ENCODE results near the gene PCAT6. TPM values are rescaled to one million over a fixed set of nuclear protein-coding genes. Genes with fewer than 3 reads are reported as not detected.
"Not testable (repeated sequence)": the region's sequence is repeated elsewhere in the genome, so short reads cannot be mapped to it uniquely, and the experiment has no call there.

The PCAT6 gene
- total RNA-seq, 4 donors from 2014 or later, result not detected

DNA sequence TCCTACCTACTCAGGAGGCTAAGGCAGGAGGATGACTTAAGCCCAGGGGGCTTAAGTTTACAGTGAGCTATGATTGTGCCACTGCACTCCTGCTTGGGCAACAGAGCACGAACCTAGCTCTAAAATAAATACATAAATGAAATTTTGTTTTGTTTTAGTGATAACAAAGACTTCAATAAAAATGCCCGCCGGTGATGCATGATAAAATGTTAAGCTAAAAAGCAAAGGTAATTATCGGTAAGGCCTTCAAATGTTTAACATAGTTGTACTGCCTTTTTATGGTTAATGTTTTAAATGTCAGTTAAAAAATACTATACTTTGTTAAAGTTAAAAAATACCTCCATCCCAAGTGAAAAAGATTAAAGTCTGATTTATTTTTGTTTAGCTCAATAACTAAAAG lies 29.6 kb upstream of the PCAT6 start:
- intact Hi-C loops (cut with DNase I), result no loop called here
- no peaks in the 10 kb centered on the region for H3K27me3 ChIP-seq
- WGBS, result 76% methylated on average over 4 of the region's 4 CpGs
- peaks cover 0 to 6% (median 5%) of the 10 kb centered on the region in 4 donors for H3K36me3 ChIP-seq
- no peak for TF ChIP-seq POLR2AphosphoS5 (IDR thresholded peaks at IDR 0.05)
- no peak for TF ChIP-seq EP300 (IDR thresholded peaks at IDR 0.05)
- H3K27ac ChIP-seq (replicated peaks in 1 of 4), result no peak overlapping the region
- H3K4me3 ChIP-seq, result no peak overlapping the region
- DNase-seq (ENCODE audit: extremely low spot score), result no peak
- no peaks in the 10 kb centered on the region for H3K9me3 ChIP-seq
- H3K4me1 ChIP-seq, result peaks cover 4 to 21% (median 15%) of the 10 kb centered on the region in 4 donors

DNA sequence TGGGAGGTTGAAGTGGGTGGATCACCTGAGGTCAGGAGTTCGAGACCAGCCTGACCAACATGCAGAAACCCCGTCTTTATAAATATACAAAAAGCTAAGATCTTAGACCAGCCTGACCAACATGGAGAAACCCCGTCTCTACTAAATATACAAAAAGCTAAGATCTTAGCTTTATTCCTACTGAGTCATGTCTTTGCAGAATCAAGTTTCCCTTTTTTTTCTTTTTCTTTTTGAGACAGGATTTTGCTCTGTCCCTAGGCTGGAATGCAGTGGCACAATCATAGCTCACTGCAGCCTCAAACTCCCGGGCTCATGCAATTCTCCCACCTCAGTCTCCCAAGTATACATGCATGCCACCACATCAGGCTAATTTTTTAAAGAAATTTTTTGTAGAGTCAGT lies 23.9 kb upstream of the PCAT6 start:
- Histone ChIP-seq H3K9me3 (no peaks in the 10 kb centered on the region), H3K27me3 (peaks cover 0 to 3% (median 0%) of the 10 kb centered on the region in 4 donors), H3K36me3 (no peaks in the 10 kb centered on the region), H3K27ac (replicated peaks in 1 of 4) (no peak overlapping the region), H3K4me3 (no peak overlapping the region), H3K4me1 (peaks cover 17 to 30% (median 22%) of the 10 kb centered on the region in 4 donors)
- intact Hi-C loops (cut with DNase I), result no loop called here
- DNase-seq (ENCODE audit: extremely low spot score), result no peak
- TF ChIP-seq EP300 (IDR thresholded peaks at IDR 0.05), result no peak
- TF ChIP-seq POLR2AphosphoS5 (IDR thresholded peaks at IDR 0.05), result no peak
- 83% methylated on average over 4 of the region's 4 CpGs for WGBS

DNA sequence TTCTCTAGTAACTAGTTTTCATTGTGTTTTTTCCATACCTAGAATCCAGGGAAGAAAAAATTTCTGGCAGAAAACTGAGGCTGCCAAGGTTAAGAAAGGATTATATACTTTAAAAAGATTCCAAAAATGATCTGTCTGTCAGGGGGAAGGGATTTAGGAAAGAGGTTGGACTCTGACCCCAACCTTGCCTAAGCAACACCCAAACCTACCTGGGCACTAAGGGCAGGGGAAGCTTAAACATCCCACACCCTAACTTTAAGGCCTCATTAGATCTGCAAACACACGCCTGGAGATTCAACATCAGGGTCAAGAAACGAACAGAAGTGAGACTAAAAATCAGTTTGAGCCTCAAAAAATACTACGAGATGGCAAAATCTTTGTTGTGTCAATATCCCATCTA lies 22.0 kb upstream of the PCAT6 start:
- TF ChIP-seq EP300 (IDR thresholded peaks at IDR 0.05) (no peak), POLR2A (IDR thresholded peaks at IDR 0.05; ENCODE audit: low read depth) (no peak), POLR2AphosphoS5 (IDR thresholded peaks at IDR 0.05) (no peak)
- TF ChIP-seq, protein P1, sequence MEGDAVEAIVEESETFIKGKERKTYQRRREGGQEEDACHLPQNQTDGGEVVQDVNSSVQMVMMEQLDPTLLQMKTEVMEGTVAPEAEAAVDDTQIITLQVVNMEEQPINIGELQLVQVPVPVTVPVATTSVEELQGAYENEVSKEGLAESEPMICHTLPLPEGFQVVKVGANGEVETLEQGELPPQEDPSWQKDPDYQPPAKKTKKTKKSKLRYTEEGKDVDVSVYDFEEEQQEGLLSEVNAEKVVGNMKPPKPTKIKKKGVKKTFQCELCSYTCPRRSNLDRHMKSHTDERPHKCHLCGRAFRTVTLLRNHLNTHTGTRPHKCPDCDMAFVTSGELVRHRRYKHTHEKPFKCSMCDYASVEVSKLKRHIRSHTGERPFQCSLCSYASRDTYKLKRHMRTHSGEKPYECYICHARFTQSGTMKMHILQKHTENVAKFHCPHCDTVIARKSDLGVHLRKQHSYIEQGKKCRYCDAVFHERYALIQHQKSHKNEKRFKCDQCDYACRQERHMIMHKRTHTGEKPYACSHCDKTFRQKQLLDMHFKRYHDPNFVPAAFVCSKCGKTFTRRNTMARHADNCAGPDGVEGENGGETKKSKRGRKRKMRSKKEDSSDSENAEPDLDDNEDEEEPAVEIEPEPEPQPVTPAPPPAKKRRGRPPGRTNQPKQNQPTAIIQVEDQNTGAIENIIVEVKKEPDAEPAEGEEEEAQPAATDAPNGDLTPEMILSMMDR (IDR thresholded peaks at IDR 0.05), result no peak
- H3K36me3 ChIP-seq, result no peaks in the 10 kb centered on the region
- no peak for DNase-seq (ENCODE audit: extremely low spot score)
- no peaks in the 10 kb centered on the region for H3K9me3 ChIP-seq
- WGBS, result 75% methylated on average over 3 of the region's 3 CpGs
- H3K4me3 ChIP-seq, result no peak overlapping the region
- peaks cover 14 to 28% (median 22%) of the 10 kb centered on the region in 4 donors for H3K4me1 ChIP-seq
- peaks cover 0 to 3% (median 0%) of the 10 kb centered on the region in 4 donors for H3K27me3 ChIP-seq
- intact Hi-C loops (cut with DNase I), result no loop called here
- no peak overlapping the region for H3K27ac ChIP-seq (replicated peaks in 1 of 4)

DNA sequence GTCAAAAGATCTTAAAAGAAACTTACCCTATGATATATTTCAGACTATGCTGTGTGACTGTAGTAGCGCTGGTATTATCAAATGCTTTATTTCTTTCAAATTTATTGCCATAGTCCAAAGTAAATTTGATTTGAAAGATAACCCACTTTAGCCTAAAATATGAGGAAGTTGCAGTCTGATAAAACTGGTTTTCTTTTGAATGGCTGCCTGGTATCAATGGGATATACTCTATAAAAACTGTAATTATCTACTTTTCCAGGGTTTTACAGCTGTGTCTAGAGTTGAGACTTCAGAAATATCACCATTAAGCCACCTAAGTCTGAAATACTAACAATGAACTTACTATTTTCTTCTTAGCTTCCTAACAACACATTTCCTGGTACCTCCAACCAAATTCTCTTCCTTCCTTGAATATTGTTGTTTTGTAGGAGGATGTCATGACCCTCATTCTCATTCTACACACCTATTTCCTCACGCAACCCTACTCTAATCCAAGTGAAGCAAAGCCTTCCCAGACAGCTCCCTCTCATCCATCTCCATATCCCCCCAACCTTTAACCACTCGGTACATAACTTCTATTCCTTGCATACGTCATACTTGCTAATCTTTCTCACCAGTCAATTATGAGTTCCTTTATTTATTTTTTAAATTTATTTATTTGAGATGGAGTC lies 19.5 kb upstream of the PCAT6 start:
- no peak for DNase-seq (ENCODE audit: extremely low spot score)
- intact Hi-C loops (cut with DNase I), result no loop called here
- Histone ChIP-seq H3K9me3 (no peaks in the 10 kb centered on the region), H3K27ac (replicated peaks in 1 of 4) (no peak overlapping the region), H3K27me3 (peaks cover 0 to 3% (median 0%) of the 10 kb centered on the region in 4 donors), H3K36me3 (no peaks in the 10 kb centered on the region), H3K4me1 (peaks cover 11 to 23% (median 16%) of the 10 kb centered on the region in 4 donors), H3K4me3 (no peak overlapping the region)
- TF ChIP-seq POLR2A (IDR thresholded peaks at IDR 0.05; ENCODE audit: low read depth), result no peak
- TF ChIP-seq, protein P1 (IDR thresholded peaks at IDR 0.05), result no peak
- WGBS, result 84% methylated on average over 4 of the region's 4 CpGs

DNA sequence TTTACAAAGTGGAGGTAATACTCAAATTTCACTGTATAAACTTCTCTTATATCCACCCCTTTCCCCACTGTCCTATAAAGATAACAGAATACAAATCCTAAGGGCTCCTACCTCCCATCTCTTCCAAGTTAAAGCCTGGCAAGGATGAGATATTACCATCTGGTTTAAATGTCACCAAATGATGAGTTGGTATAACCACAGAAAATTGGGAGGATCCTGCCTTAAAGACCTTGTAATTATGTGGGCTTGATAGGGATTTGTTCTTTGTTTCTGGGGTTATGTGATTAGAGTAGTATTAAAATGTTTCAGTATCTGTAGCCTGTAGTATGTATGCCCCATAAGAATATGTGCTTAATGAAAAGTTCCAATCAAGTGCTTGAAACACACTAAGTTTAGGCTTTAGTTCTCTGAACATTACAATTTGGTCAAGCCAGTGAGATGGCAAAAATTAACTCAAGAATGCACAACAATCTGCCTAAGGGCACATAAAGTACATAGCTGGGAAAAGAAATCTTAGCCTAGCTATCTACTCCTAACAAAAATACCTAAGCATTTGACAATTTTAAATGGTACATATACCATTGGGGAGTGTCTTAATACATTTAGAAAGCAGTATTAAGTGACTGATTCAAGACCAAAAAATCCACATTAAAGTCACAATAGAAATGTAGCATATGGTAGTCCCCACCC lies 16.6 kb upstream of the PCAT6 start:
- intact Hi-C loops (cut with DNase I), result no loop called here
- DNase-seq (ENCODE audit: extremely low spot score), result no peak
- Histone ChIP-seq H3K27ac (replicated peaks in 1 of 4) (no peak overlapping the region), H3K36me3 (peaks cover 0 to 6% (median 0%) of the 10 kb centered on the region in 4 donors), H3K9me3 (no peaks in the 10 kb centered on the region), H3K27me3 (no peaks in the 10 kb centered on the region), H3K4me1 (peaks cover 14 to 33% (median 25%) of the 10 kb centered on the region in 4 donors), H3K4me3 (no peak overlapping the region)
- no peak for TF ChIP-seq POLR2A (IDR thresholded peaks at IDR 0.05; ENCODE audit: low read depth)
- TF ChIP-seq, protein P1 (IDR thresholded peaks at IDR 0.05), result no peak
- TF ChIP-seq POLR2AphosphoS5 (IDR thresholded peaks at IDR 0.05), result no peak

DNA sequence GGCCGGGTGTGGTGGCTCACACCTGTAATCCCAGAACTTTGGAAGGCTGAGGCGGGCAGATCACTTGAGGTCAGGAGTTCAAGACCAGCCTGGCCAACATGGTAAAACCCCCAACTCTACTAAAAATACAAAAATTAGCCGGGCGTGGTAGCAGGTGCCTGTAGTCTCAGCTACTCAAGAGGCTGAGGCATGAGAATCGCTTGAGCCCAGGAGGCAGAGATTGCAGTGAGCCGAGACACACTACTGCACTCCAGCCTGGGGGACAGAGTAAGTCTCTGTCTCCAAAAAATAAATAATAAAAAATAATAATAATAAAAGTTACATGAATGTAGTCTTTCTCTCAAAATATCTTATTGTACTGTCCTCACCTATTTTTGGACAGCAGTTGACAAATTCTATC lies 15.8 kb upstream of the PCAT6 start:
- intact Hi-C loops (cut with DNase I); H3K9me3 ChIP-seq; H3K27me3 ChIP-seq; H3K4me3 ChIP-seq; H3K36me3 ChIP-seq; DNase-seq (ENCODE audit: extremely low spot score); H3K27ac ChIP-seq (replicated peaks in 1 of 4): not testable (repeated sequence)
- H3K4me1 ChIP-seq, result peaks cover 14 to 29% (median 24%) of the 10 kb centered on the region in 4 donors
- WGBS, result 93% methylated on average over 6 of the region's 6 CpGs
